CD4-positive, alpha-beta memory T cell (primary cell): ENCODE results near the gene DIP2C. TPM values are rescaled to one million over a fixed set of nuclear protein-coding genes. Genes with fewer than 3 reads are reported as not detected.
A peak's percentile ranks its signal among the peaks of the same experiment; 100 is the strongest.
"Not testable (repeated sequence)": the region's sequence is repeated elsewhere in the genome, so short reads cannot be mapped to it uniquely, and the experiment has no call there.

ENCODE experiments used
- CTCF ChIA-PET: fragments of 350-600 bp; sonication (Branson Sonifier 250); formaldehyde crosslinking; loops from one replicate; lab custom pipeline; 2021; ENCODE audit warnings: inconsistent platforms; ENCODE audit not compliant: partially characterized antibody; lab: Charles Lee
- POLR2A ChIA-PET: fragments of 350-600 bp; sonication (Branson Sonifier 250); formaldehyde crosslinking; loops from one replicate; lab custom pipeline; 2021; ENCODE audit not compliant: partially characterized antibody; lab: Charles Lee
- DNase-seq, 5 donors: peaks; one replicate each; pipeline versions ENCODE4 v3.0.0 to v3.0.0-alpha.2; 2020 to 2022; ENCODE audit warnings: mixed read lengths in 1 of 5
- H3K27ac ChIP-seq: one replicate; pipeline ENCODE4 v1.7.0; 2013; ENCODE audit warnings: low read depth, low read length
- H3K27me3 ChIP-seq: 2 replicates; pipeline ENCODE4 v1.7.0; 2013; ENCODE audit warnings: mild to moderate bottlenecking, low read length, moderate library complexity; ENCODE audit not compliant: insufficient read depth
- H3K36me3 ChIP-seq: 2 replicates; pipeline ENCODE4 v1.7.0; 2013; ENCODE audit warnings: mild to moderate bottlenecking, low read length, moderate library complexity; ENCODE audit not compliant: insufficient read depth
- H3K4me1 ChIP-seq: 2 replicates; pipeline ENCODE4 v1.7.0; 2013; ENCODE audit warnings: mild to moderate bottlenecking, low read length, moderate library complexity; ENCODE audit not compliant: insufficient read depth
- H3K4me3 ChIP-seq, 2 donors: one replicate each; pipeline ENCODE4 v1.7.0; 2013; ENCODE audit warnings: low read length in 2 of 2, mild to moderate bottlenecking in 1 of 2
- H3K9me3 ChIP-seq, 2 donors: one replicate each; pipeline ENCODE4 v1.7.0; 2013; ENCODE audit warnings: low read length in 2 of 2, control low read depth in 1 of 2; ENCODE audit not compliant: control insufficient read depth in 1 of 2
- H3K27ac Mint-ChIP-seq, 7 donors: one replicate each; pipeline ENCODE4 v1.8.0; 2020 to 2021; ENCODE audit warnings: mixed read lengths in 7 of 7, mild to moderate bottlenecking in 6 of 7, inconsistent platforms in 3 of 7, moderate library complexity in 3 of 7
- H3K27me3 Mint-ChIP-seq, 2 donors: one replicate each; pipeline ENCODE4 v1.8.0; 2020 to 2021; ENCODE audit warnings: mixed read lengths in 2 of 2
- H3K36me3 Mint-ChIP-seq, 2 donors: one replicate each; pipeline ENCODE4 v1.8.0; 2020 to 2021; ENCODE audit warnings: mixed read lengths in 2 of 2, inconsistent platforms in 1 of 2, mild to moderate bottlenecking in 1 of 2
- H3K4me1 Mint-ChIP-seq, 4 donors: one replicate each; pipeline ENCODE4 v1.8.0; 2020 to 2021; ENCODE audit warnings: mixed read lengths in 4 of 4, mild to moderate bottlenecking in 1 of 4
- H3K4me3 Mint-ChIP-seq, 8 donors: one replicate each; pipeline ENCODE4 v1.8.0; 2020 to 2021; ENCODE audit warnings: mixed read lengths in 8 of 8, mild to moderate bottlenecking in 7 of 8, moderate library complexity in 6 of 8, inconsistent platforms in 3 of 8
- H3K9me3 Mint-ChIP-seq, 8 donors: one replicate each; pipeline ENCODE4 v1.8.0; 2020 to 2021; ENCODE audit warnings: mixed read lengths in 8 of 8, mild to moderate bottlenecking in 5 of 8, inconsistent platforms in 3 of 8, moderate library complexity in 1 of 8
- intact Hi-C: fragments of 100-400 bp; cut with micrococcal nuclease; formaldehyde crosslinking; loops from one replicate; pipeline ENCODE4 v1.15.1; 2023
- polyA plus RNA-seq, 2 donors: library from polyadenylated mRNA; unstranded; fragments of 300-500 nt; fragmentation: Illumina TruSeq; gene quantifications; one replicate each; pipeline ENCODE4 v1.2.3, GENCODE V29; 2021
- total RNA-seq, 2 experiments: library from RNA; stranded (reverse); gene quantifications; one replicate each; pipeline ENCODE4 v1.2.3, GENCODE V29; 2021

DIP2C gene
- total and polyA plus RNA-seq, 4 experiments from 2014 or later, result 1.1 to 6.0 (median 3.9) TPM

GRCh38 chr10:368579-369220 is 320.8 kb downstream of the DIP2C start:
- Mint-ChIP-seq H3K27ac (no peak overlapping the region), H3K9me3 (no peaks in the 10 kb centered on the region), H3K4me3 (no peak overlapping the region), H3K27me3 (no peaks in the 10 kb centered on the region), H3K4me1 (no peaks in the 10 kb centered on the region), H3K36me3 (peaks cover 15 to 27% of the 10 kb centered on the region in 2 donors)
- POLR2A ChIA-PET, result no interaction called here
- H3K4me1 ChIP-seq, result no peaks in the 10 kb centered on the region
- CTCF ChIA-PET, result no interaction called here
- H3K9me3 ChIP-seq, result no peaks in the 10 kb centered on the region
- DNase-seq, result no peak
- no peak overlapping the region for H3K4me3 ChIP-seq
- H3K27me3 ChIP-seq, result no peaks in the 10 kb centered on the region
- intact Hi-C loops, result no loop called here
- no peaks in the 10 kb centered on the region for H3K36me3 ChIP-seq
- H3K27ac ChIP-seq, result no peak overlapping the region

GRCh38 chr10:368107-368506 is 321.4 kb downstream of the DIP2C start:
- CTCF ChIA-PET, DNase-seq, POLR2A ChIA-PET, H3K27me3 ChIP-seq, H3K4me3 Mint-ChIP-seq, H3K27ac ChIP-seq, H3K36me3 ChIP-seq, H3K9me3 Mint-ChIP-seq, intact Hi-C loops, H3K9me3 ChIP-seq, H3K4me1 ChIP-seq, H3K27ac Mint-ChIP-seq, H3K27me3 Mint-ChIP-seq, H3K4me1 Mint-ChIP-seq, H3K4me3 ChIP-seq: not testable (repeated sequence)
- peaks cover 16 to 26% of the 10 kb centered on the region in 2 donors for H3K36me3 Mint-ChIP-seq

- peaks cover 18 to 28% of the 10 kb centered on the region in 2 donors for H3K36me3 Mint-ChIP-seq
- no peak for DNase-seq
These were observed 321.8 kb downstream of the DIP2C start for GRCh38 chr10:367636-368035.

GRCh38 chr10:366186-366585 is 323.3 kb downstream of the DIP2C start:
- Histone ChIP-seq H3K4me1 (no peaks in the 10 kb centered on the region), H3K27ac (no peak overlapping the region), H3K4me3 (no peak overlapping the region), H3K9me3 (no peaks in the 10 kb centered on the region), H3K36me3 (no peaks in the 10 kb centered on the region), H3K27me3 (no peaks in the 10 kb centered on the region)
- intact Hi-C loops, result no loop called here
- H3K4me3 Mint-ChIP-seq, result no peak overlapping the region
- no peak for DNase-seq
- ChIA-PET POLR2A (no interaction called here), CTCF (no interaction called here)
- H3K27ac Mint-ChIP-seq, result no peak overlapping the region
- H3K36me3 Mint-ChIP-seq, result peaks cover 30 to 37% of the 10 kb centered on the region in 2 donors
- no peaks in the 10 kb centered on the region for H3K4me1 Mint-ChIP-seq
- H3K9me3 Mint-ChIP-seq, result no peaks in the 10 kb centered on the region
- H3K27me3 Mint-ChIP-seq, result no peaks in the 10 kb centered on the region

More at GRCh38 chr10:367636-368035, 321.8 kb downstream of the DIP2C start:
- ChIA-PET POLR2A (no interaction called here), CTCF (no interaction called here)
- no peaks in the 10 kb centered on the region for H3K4me1 Mint-ChIP-seq
- Histone ChIP-seq H3K4me3 (no peak overlapping the region), H3K27ac (no peak overlapping the region), H3K9me3 (no peaks in the 10 kb centered on the region), H3K36me3 (no peaks in the 10 kb centered on the region), H3K27me3 (no peaks in the 10 kb centered on the region), H3K4me1 (no peaks in the 10 kb centered on the region)
- no peak overlapping the region for H3K4me3 Mint-ChIP-seq
- intact Hi-C loops, result no loop called here
- no peaks in the 10 kb centered on the region for H3K9me3 Mint-ChIP-seq
- H3K27ac Mint-ChIP-seq, result no peak overlapping the region
- H3K27me3 Mint-ChIP-seq, result no peaks in the 10 kb centered on the region

DNA sequence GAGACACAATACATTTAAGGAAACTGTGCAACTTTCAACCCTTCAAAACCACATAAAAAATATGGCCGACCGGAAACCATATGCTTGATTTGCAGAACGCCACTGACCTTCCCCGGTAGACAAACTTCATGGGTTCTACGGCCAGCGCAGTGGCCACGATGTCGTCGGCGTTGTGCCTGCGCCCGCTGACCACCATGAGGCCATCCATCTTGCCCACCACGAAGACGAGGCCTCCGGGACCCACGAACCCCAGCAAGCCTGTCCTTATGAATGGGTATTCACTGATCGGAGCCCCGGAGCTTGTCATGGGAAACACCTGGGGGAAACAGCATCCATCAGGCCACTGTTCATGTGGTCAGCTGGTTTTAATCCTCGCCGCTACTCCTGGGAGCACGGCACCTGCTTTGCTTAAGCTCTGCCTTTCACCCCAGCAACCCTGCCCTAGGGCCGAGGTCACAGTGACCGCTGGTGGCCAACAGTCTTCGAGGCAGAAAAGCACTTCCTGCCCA is 325.1 kb downstream of the DIP2C start:
- Mint-ChIP-seq H3K27me3 (no peaks in the 10 kb centered on the region), H3K4me3 (no peak overlapping the region), H3K27ac (no peak overlapping the region), H3K9me3 (no peaks in the 10 kb centered on the region), H3K36me3 (peaks cover 33 to 36% of the 10 kb centered on the region in 2 donors), H3K4me1 (no peaks in the 10 kb centered on the region)
- intact Hi-C loops, result no loop called here
- Histone ChIP-seq H3K4me1 (no peaks in the 10 kb centered on the region), H3K27me3 (no peaks in the 10 kb centered on the region), H3K4me3 (no peak overlapping the region), H3K27ac (no peak overlapping the region), H3K9me3 (no peaks in the 10 kb centered on the region), H3K36me3 (no peaks in the 10 kb centered on the region)
- ChIA-PET POLR2A (no interaction called here), CTCF (interaction anchor here (0.9 kb wide), 1 partner anchor 9 kb away, joined by 3 read pairs; no protein-coding TSS in a partner anchor)
- DNase-seq, result no peak

GRCh38 chr10:363152-363551 is 326.3 kb downstream of the DIP2C start:
- Mint-ChIP-seq H3K27me3 (no peaks in the 10 kb centered on the region), H3K36me3 (peaks cover 35 to 37% of the 10 kb centered on the region in 2 donors), H3K9me3 (no peaks in the 10 kb centered on the region), H3K4me3 (no peak overlapping the region), H3K27ac (no peak overlapping the region), H3K4me1 (no peaks in the 10 kb centered on the region)
- no peaks in the 10 kb centered on the region for H3K36me3 ChIP-seq
- no peaks in the 10 kb centered on the region for H3K27me3 ChIP-seq
- CTCF ChIA-PET, result no interaction called here
- POLR2A ChIA-PET, result no interaction called here
- no peak overlapping the region for H3K4me3 ChIP-seq
- no peak overlapping the region for H3K27ac ChIP-seq
- intact Hi-C loops, result no loop called here
- no peaks in the 10 kb centered on the region for H3K4me1 ChIP-seq
- no peak for DNase-seq
- H3K9me3 ChIP-seq, result no peaks in the 10 kb centered on the region

- Mint-ChIP-seq H3K27me3 (no peaks in the 10 kb centered on the region), H3K4me3 (no peak overlapping the region), H3K36me3 (peaks cover 29 to 32% of the 10 kb centered on the region in 2 donors), H3K27ac (peak overlapping the region in 4 of 7 donors; percentile 24 to 42 (median 30)), H3K9me3 (no peaks in the 10 kb centered on the region), H3K4me1 (no peaks in the 10 kb centered on the region)
- DNase-seq, result no peak
- ChIA-PET CTCF (interaction anchor here (0.9 kb wide), 1 partner anchor 8 kb away, joined by 5 read pairs; no protein-coding TSS in a partner anchor), POLR2A (no interaction called here)
- H3K27me3 ChIP-seq, result no peaks in the 10 kb centered on the region
- no peak overlapping the region for H3K4me3 ChIP-seq
- H3K9me3 ChIP-seq, result no peaks in the 10 kb centered on the region
- no peaks in the 10 kb centered on the region for H3K36me3 ChIP-seq
- intact Hi-C loops, result no loop called here
- no peak overlapping the region for H3K27ac ChIP-seq
- no peaks in the 10 kb centered on the region for H3K4me1 ChIP-seq
These were observed 328.0 kb downstream of the DIP2C start for GRCh38 chr10:361203-362081.
